NCI-H510A (cell line): ENCODE data around the gene PRM2.

ENCODE experiments used
- DNase-seq: peaks from one replicate; lab custom pipeline; 2025; lab: John Stamatoyannopoulos, UW

The PRM2 gene, protein sequence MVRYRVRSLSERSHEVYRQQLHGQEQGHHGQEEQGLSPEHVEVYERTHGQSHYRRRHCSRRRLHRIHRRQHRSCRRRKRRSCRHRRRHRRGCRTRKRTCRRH

DNA sequence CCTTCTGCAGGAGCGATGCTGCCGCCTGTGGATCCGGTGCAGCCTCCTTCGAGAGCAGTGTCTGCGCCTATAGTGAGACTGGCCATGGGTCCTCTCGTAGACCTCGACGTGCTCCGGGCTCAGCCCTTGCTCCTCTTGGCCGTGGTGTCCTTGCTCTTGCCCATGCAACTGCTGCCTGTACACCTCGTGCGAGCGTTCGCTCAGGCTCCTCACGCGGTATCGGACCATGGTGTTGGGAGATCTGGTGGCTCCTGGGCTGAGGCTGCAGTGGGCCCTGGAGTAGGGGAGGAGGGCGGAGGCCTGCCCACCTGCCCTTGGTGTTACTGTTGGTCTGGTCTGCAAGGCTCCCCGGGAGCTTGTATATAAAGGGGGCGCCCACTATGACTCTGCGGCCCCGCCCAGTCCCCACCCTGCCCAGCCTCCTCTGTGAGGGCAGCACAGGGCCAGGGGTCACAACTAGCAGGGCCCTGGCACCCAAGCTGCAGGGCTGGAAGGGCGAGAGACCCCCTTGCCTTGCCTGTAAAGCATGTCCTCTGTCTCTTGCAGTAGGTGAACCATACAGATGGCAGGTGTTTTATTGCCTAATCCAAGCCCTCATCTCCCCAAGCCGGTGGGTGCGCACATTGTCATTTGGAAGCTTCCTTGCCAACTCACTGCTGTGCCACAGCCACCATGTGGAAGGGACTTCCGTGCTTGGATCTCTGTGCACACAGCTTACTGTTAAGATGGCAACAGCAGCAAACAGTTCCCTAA, at the start of gene PRM2:
TSS of gene PRM2 (minus strand) at position 338 of the 753 bp plus-strand sequence. CDS start at position 228, 110 bp downstream.
- no peak for DNase-seq

DNA sequence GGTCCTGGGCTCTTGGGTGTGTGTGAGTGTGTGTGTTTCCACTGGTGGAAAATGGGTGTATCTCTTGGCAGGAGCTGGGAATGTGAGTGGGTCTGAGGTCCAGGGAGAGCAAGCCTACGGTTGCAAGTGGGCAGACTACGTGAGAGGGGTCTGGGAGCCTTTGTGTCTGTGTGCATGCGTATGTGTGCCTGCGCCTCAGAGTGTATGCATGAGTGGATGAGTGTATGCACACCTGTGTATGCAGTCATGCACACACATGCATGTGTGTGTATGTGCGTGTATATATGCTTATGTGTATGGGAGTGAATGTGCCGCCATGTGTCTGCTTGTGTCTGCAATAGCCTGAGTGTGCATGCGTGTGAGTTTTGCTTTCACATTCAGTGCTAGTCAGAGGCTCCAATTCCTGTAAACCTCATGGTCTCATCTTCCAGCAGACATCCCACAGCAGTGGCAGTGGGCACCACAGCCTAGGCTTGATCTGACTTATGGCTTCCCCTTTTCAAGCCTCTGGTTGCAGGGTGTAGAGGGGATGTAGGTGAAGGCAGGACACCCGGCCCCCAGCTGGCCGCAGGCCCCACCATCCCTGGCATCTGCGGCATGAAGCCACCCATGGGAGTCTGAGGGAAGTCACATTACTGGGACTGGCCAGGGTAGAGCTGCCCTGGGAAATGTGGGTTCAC, 49.3 kb upstream of the PRM2 start:
- no peak for DNase-seq

DNA sequence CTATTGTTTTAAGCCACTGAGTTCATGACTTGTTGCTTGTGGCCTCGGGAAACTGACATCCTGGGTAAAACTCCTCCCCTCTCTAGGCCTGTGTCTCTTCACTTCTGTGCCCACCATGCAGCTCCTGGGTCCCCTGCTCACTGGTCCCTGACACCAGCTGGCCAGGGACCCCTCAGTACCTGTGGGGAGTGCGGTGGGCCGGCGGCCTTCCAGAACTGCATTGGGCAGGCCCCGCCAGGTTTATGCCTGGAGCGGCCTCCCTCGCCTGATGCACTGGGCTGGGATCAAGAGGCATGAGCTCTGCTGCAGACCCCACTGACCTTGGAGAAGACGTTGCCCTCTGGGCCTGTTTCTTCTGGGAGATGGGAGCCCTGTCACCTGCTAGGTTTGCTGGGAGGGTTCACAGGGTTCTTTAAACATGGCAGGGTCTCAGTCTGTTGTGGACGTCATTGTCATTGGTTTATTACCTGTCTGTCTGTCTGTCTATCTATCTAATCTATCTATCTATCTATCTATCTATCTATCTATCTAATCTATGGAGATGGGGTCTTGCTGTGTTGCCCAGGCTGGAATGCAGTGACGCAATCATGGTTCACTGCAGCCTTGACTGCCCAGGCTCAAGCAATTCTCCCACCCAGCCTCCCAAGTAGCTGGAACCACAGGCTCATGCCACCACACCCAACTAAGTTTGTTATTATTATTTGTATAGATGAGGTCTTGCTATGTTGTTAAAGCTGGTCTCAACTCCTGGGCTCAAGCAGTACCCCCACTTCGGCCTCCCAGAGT, 47.5 kb upstream of the PRM2 start:
- no peak for DNase-seq

DNA sequence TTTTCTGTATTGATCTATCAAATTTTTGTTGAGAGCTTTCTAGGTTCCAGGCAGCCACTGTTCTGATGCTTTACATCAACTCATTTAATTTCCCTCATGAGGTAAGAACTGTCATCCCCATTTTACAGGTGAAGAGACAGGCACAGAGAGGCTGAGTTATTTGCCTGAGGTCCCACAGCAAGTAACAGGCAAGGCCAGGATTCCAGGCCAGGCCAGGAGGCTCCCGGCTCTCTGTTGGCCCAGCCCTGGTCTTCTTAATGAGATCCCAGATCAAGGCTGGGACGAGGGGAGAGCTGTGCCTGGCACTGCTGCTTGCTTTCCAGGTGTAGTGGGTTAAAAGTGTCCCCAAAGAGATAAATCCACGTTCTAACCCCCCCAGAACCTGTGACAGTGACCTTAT, 46.5 kb upstream of the PRM2 start:
- DNase-seq, result no peak

DNA sequence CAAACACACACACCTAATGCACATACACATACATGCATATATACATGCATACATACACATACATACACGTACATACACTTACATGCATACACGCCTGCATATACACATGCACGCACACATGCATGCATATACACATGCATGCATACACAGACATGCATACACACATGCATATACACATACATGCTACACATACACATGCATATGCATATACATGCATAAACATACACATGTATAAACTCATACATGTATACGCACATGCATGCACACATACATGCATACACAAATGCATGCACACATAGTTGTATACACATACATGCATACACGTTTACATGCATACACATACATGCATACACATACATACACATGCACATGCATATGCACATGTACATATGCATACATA, 45.4 kb upstream of the PRM2 start:
- DNase-seq, result no peak

DNA sequence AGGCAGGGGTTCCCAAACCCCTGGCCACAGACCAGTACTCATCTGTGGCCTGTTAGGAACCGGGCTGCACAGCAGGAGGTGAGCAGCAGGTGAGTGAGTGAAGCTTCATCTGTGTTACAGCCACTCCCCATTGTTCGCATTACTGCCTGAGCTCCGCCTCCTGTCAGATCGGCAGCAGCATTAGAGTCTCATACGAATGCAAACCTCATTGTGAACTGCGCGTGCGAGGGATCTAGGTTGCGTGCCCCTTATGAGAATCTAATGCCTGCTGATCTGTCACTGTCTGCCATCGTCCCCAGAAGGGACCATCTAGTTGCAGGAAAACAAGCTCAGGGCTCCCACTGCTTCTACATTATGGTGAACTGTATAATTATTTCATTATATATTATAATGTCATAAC, 43.9 kb upstream of the PRM2 start:
- no peak for DNase-seq

DNA sequence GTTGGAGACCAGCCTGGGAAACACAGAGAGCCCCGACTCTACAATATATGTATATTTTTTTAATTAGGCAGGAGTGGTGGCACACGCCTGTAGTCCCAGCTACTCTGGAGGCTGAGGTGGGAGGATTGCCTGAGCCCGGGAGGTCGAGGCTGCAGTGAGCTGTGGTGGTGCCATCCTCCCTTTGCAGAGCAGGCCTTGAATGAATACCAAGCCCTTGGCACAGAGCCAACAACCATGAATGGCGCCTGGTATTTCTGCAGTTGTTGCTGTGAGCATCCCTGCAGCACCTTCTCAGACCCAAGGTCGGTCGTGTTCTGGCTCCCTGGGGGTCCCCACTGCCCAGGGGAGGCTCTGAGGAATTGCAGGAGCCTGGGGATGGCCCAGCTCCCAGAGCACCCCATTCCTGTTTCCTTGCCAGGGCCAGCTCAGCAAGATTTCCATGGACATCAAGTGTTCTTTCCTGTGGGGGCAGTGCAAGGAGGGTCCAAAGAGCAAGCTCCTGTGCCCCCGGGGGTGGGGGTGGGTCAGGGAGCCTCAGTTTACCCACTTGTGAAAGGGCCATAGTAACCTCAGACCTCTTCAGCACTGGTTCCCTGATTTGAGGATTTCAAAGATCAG, 43.4 kb upstream of the PRM2 start:
- no peak for DNase-seq

DNA sequence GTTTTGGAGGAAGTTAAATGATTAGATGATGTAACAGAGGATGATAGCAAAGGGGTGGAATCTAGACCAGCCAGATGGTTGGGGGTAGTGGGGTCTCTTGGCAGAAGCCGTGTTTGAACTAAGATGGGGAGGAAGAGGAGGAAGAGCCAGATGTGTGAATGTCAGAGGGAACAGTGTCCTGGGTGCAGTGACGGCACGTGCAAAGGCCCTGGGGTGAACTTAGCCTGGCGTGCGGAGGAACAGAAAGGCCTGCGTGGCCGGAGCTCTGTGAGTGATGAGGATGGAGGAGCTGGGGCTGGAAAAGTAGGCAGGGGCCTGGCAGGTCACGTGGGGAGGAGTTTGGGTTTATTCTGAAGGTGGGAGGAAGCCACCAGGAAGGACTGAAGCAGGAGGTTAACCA, 42.5 kb upstream of the PRM2 start:
- DNase-seq, result no peak

DNA sequence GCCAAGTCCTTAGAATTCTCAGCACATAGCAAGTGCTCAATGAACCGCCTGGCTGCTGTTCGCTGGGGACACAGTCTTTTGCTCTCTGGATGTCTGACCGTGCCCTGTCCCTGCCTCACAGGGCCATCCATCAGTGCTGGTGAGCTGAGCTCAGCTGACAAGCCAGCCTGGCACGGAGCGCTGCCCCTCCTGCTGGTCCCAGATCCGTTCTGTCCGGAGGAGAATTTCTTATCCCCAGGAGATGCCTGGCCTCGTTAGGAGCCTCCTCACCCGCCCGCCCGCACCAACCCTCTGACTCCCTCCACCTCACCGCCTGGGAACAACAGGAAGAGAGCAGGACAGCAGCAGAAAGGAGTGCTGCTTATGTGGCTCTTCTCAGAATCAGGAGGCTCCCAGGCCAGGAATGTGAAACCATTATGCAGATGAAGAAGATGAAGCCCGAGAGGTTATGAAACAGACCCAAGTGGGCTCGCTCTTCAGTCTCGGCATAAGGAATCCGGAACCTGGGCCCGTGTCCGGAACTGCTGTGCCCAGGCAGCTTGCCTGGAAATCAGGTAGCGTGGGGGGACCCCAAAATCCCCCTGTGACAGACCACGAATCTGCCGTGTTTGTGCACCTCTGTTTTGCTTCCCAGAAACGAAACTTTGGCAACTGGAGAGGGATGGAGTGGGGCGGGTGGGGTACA, 40.2 kb upstream of the PRM2 start:
- DNase-seq, result no peak

DNA sequence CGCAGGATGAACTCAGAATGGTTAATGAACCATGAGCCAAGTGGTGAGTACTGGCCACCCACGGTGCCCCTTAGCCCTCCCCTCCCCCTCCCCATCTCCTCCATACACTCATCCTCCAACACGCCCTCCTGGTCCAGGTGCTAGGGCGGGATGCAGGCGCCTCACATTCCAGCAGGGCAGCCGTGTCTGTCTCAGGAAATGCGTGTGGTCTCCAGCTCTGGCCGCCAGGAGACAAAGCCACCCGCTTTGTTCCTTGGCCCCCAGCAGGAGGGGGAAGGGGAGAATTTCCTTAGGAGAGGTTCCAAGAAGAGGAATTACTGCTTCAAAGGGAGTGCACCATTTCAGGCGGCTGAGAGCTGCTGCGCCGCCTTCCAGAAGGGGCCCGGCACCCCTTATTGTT, 39.2 kb upstream of the PRM2 start:
- DNase-seq, result peak; percentile 15

DNA sequence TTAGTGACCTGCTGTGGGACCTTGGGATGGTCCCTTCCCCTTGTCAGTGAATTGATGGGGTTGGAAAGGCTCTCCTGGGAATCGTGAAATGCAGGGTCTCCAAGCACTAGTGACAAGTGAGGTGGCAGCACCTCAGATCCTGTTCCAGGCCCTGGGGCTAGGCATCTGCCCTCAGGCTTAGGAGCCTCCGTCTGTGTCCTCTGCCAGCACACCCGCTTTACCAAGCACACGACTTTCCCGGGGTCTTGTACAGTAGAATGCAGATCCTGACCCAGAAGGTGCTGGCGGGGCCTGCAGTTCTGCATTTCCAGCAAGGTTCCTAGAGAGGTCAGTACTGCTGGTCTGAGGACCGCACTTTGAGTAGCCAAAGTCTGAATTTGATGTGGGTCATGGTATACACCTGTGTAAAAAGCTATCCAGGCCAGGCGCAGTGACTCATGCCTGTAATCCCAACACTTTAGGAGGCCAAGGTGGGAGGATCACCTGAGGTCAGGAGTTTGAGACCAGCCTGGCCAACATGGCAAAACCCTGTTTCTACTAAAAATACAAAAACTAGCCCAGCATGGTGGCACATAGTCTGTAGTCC, 38.1 kb upstream of the PRM2 start:
- no peak for DNase-seq

DNA sequence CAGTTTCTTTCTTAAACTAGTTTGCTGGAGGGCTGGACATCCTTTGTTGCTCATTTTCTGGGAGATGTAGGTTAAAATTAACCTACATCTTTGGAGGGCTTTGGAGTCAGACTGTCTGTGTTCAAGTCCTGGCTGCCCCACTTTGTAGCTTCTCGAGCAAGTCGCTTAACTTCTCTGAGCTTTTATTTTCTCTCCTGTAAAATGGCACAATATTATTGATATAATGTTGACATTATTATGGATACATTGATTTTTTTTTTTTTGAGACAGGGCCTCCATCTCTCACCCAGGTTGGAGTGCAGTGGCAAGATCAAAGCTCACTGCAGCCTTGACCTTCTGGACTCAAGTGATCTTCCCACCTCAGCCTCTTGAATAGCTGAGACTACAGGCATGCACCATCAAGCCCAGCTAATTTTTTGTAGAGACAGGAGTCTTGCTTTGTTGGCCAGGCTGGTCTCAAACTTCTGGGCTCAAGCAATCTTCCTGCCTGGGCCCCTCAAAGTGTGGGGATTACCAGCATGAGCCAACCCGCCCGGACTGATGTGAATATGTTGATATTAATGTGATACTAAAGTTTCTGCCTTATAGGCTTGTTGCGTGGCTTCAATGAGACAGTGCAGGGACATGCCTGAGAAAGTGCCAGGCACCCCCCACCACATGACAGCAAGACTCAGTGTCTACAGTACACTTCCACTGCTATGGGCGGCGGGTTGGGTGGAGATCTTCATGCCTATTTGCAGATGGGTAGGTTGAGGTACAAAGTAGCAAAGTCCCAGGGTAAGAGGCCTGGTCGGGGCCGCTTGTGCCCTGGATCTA, 37.4 kb upstream of the PRM2 start:
- no peak for DNase-seq

DNA sequence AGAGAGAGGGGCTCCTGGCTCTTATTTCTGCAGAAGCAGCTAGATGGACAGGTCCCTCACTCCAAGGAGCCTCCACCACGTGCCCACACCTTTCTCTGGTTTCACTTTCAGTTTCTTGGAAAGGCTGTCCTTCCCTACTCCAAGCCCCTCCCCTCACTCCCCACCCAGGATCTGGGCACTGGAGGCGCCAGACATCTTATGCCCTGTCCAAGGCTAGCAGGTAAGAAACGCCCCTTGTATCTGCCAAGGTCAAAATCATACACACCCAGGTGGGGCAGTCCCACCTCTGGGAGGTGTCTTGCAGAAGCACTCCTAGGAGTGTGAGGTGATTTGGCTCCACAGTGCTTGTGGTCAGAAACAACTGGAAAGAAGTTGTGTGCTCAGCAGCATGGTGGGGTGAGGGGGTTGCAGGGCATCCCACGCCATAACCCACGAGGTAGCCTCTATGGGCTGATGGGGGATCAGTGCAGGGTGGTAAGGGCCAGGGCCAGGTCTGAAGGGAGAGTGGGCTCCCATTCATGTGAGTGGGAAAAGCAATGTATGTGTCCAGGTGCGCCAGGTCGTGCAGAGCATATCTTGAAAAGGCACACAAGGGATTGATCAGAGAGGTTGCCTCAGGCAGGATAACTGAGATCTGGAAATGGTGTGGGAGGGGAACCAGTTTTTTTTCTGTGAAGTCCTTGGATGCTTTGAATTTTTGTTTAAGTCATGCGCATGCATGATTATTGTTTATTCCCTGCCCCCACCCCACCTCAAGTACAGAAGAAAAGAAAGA, 36.6 kb upstream of the PRM2 start:
- DNase-seq, result no peak

DNA sequence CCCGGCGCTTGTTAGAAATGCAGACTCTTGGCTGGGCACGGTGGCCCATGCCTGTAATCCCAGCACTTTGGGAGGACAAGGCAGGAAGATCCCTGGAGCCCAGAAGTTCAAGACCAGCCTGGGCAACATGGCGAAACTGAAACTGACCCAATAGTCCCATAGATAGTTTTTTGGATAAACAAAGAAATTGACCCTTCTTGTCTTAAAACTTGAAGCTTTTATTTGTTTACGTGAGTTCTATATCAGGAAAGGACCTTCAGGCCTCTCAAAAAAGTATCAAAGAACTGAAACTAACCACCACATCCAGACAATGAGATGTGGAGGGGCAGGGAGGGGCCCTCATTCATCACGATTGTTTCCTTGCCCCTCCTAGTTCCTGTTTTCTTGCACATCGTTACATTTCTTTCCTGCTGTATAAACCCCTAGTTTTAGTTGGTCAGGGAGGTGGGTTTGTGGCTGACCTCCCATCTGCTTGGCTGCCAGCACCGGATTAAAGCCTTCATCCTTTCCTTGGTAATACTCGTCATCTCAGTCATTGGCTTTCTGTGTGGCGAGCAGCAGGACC, 34.8 kb upstream of the PRM2 start:
- no peak for DNase-seq

DNA sequence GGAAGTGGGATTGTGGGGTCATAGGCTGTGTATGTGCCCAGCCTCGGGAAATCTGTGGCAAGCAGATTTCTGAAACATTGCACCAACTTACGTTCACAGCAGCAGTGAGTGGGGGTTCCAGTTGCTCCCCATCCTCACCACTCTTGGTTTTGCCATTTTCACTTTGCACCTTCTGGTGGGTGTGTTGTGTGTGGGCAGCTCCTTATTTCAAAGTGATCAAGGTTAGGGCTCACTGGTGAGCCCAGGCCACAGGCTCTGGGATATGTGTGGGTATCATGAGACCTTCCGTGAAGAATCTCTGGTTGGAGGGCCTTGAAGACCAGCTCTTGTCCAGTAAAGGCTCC, 34.3 kb upstream of the PRM2 start:
- DNase-seq, result no peak

DNA sequence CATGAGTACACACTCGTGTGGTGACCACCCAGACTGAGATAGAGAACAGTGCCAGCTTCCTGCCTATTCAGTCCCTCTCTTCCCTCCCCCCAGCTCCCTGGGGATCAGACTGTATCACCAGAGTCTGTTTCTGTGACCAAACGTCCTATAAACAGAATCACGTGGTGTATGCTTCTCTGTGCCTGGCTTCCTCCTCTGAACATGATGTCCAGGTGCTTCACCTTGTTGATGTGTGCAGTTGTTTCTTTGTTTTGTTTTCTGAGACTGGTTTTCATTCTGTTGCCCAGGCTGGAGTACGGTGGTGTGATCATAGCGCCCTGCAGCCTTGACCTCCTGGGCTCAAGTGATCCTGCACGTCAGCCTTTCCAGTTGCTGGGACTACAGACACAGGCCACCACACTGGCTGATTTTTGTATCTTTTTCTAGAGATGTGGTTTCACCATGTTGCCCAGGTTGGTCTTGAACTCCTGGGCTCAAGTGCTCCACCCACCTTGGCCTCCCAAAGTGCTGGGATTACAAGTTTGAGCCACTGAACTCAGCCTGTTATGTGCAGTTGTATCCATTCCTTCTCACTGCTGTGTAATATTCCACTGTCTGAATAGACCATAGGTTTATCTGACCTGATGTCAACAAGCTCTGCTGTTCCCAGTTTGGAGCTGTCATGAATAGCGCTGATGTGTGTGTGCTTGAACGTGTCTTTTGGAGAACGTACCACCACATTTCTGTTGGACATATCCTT, 33.8 kb upstream of the PRM2 start:
- DNase-seq, result no peak

DNA sequence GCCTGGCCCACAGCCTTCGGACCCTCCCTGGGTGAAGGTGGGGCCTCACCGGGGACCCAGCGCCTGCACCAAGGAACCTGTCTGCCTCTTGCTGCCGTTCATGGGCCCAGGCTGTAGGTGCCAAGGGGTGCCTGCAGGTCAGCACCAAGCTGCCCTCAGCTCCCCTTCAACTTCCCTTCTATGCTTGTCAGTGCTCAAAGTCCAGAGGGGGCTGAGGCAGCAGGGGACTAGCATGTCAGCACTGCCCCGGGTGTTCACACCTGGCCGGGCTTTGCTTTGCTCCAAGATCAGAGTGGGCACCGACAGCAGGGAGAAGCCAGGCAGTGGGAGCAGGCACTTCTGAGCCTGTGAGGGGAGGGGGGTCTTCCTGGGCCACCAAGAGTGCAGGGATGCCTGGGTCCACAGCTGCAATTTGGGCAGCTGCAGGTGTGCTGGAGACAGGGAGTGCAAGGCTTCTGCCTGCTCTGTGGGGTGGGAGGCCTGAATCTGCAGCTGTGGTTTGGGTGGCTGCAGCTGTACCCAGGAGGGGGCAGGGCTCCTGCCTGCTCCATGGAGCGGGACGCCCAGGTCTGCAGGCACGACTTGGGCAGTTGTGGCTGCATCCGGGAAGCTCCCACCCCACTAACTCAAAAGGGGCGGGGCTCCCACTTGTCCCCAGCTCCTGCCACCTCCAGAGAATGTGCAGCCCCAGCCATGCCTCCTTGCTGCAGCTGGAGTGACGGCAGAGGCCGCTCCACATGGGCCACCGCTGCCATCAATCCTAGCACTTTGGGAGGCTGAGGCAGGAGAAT, 32.4 kb upstream of the PRM2 start:
- DNase-seq, result peak; percentile 56
